Fibroblast of the conjunctiva (primary cell): ENCODE data around the gene PRDM9.
"Not testable (repeated sequence)": the region's sequence is repeated elsewhere in the genome, so short reads cannot be mapped to it uniquely, and the experiment has no call there.

Experiments
- DNase-seq: peaks from one replicate; pipeline ENCODE4 v3.0.0-alpha.2; 2010; ENCODE audit warnings: low read depth

Gene PRDM9

DNA sequence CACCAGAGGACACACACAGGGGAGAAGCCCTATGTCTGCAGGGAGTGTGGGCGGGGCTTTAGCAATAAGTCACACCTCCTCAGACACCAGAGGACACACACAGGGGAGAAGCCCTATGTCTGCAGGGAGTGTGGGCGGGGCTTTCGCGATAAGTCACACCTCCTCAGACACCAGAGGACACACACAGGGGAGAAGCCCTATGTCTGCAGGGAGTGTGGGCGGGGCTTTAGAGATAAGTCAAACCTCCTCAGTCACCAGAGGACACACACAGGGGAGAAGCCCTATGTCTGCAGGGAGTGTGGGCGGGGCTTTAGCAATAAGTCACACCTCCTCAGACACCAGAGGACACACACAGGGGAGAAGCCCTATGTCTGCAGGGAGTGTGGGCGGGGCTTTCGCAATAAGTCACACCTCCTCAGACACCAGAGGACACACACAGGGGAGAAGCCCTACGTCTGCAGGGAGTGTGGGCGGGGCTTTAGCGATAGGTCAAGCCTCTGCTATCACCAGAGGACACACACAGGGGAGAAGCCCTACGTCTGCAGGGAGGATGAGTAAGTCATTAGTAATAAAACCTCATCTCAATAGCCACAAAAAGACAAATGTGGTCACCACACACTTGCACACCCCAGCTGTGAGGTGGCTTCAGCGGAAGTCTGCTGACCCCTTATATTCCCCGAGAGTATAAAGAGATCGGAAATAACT lies 20.0 kb downstream of the PRDM9 start:
- not testable (repeated sequence) for DNase-seq

DNA sequence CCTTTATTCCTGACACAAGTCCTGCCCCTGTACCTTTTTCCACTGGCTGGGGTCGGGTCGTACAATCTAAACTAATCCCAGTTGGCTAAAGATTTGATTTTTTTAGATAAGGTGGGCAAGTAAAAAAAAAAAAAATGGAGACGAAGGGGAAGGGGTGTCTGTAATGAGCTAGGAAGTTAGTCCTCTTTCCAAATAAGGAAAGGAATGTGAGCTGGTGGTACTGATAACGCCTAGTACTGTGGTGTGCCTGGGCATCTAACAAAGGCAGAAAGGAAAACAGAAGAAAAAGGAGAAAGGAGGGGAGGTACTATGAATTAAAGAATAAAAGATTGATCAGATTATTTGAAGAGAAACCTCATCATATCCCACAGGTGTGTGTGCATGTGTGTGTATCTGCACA lies 21.3 kb downstream of the PRDM9 start:
- no peak for DNase-seq

DNA sequence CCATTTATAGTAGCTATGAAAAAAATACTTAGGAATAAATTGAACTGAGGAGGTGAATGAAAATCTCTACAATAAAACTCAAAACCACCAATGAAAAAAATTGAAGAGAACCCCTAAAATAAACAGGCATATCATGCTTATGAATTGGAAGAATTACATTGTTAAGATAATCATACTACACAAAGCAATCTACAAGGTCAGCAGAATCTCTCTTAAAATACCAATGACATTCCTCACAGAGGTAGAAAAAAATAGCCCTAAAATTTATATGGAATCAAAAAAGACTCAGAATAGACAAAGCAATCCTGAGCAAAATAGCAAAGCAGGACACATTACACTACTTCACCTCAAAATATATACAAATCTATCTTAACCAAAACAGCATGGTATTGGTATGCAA lies 23.2 kb downstream of the PRDM9 start:
- no peak for DNase-seq

DNA sequence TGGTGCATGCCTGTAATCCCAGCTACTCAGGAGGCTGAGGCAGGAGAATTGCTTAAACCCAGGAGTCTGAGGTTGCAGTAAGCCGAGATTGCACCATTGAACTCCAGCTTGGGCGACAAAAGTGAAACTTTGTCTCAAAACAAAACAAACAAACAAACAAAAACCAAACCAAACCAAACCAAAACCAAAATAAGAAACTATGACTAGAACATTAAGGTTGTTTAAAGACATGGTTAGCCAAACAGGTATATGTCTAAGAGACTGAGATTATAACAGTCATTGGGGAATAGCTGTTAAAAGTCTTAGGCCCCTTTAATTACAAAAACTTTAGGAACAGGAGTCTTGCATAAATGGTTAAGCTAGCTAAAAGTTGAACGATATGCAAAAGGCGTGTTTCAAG lies 63.6 kb downstream of the PRDM9 start:
- DNase-seq = no peak
